GM19043 (cell line): Measurements from ENCODE around the gene LETM1.

Experiments used
- ATAC-seq: cut with Tn5 transposase; IDR thresholded peaks from one replicate; pipeline ENCODE4 v1.9.1; 2021; ENCODE audit warnings: low read depth; ENCODE audit not compliant: unreplicated experiment

The LETM1 gene

DNA sequence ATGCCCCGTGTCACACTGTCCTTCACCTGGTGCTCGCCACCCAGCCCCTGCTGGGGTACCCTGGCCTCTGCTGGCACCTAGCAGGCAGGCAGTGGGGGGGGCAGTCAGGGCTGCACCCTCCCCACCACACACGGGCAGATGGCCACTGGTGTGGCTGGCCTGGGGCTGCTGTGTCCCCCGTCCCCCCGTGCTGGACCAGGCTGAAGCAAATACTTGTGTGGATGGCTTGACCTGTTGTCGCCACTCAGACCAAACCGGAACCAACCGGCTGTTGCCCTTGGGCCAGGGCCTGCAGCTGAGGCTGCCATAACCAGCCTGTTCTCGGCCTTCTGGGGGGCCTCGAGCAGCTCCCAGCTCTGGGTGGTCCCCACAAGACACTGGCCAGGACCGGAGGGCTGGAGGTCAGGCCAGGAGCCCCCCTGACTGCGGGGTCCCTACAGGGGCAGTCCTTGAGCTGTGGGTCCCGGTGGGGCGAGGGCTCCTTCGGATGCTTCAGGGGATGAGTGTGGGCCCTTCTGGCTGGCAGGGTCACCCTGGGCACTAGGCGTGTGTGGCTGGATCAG lies 58.6 kb downstream of the LETM1 start:
- ATAC-seq: no peak

DNA sequence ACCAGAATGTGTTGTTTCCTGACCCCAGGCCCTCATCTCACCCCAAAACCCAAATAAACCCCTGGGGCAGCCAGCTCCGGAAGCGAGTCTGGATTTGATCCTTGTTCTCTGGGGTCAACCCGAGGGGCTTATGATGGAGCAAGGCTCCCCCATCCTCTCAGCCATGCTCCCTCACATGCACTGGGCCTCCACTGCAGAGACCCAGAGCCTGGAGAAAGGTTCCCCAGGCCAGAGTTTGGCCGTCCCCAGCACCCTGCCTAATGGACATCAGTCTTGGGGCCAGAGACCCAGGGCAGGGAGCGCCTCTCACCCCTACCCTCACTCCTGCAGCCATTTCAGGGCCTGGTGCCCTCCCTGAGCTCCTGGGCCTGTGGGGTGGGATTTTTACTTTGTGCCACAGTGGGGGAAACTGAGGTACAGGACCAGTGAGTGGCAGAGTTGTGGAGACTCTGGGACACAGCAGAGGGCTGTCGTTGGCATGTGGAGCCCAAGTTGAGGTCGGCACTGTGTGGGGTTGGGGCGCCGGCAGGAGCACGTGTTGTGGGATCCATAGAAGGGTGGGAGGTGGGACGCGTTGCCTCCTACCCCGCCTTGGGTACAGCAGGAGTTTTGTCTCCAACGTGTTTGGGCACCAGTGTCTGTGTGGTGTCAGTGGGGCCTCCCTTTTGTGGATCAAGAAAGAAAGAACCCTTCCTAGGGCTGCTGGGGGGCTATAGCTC lies 59.3 kb downstream of the LETM1 start:
- no peak for ATAC-seq

- no peak for ATAC-seq
Observed at GRCh38 chr4:1795299-1796195, 60.4 kb downstream of the LETM1 start.

DNA sequence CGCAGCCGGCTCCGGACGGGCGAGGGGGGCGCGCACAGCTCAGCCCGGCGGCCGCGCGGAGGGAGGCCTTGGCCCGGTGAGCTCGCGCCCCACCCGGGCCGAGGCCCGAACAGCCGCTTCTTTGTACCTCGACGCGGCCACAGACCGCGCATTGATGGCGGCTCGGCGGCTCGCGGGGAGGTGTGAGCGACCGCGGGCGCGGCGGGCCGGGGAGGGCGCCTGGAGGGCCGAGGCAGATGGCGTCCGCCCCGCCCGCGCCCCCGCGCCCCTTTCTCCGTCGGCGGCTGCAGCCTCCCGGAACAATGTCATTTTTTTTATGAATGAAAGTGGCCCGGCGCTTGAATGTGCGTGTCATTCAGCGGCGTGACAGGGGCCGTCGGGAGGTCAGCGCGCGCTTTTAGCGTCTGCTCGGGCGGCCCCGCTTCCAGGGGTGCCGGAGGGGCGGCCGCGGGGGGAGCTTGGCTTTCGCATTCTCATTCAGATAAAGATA lies 61.1 kb downstream of the LETM1 start:
- ATAC-seq: no peak

DNA sequence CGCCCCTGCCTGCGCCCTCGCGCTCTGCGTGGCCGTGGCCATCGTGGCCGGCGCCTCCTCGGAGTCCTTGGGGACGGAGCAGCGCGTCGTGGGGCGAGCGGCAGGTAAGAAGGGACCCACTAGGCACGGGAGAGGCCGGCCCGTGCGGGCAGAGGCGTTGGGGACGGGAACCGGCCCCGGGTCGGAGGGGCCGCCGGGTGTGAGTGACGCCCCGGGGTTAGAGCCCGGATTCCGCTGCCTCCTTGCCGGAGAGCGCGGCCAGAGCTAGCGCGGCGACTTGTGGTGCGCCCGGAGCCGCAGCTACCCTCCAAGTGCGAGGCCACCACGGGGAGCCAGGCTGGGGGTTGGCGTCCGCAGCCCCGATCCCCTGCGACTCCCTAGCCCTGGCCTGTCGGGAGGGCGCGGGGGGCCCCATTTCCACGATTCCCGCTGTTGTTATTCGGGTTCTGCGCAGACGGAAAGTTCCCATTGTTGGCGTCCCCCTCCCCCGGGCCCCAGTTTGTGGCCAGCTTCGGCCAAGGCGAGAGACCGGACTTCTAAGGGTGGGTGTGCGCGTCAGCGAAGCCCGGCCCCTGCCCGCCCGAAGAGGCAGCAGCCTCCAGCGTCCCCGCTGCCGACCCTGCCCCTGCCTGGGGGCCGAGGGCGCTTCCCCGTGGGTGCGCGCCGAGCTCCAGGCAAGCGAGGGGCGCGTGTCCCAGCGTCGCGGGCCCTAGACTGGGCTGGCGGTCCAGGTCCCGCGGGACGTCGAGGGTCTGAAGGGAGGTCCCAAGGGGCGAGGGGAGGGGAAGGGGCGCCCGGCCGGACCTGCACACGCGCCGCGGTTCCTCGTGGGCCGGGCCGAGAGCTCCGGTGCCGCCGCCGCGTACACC lies 61.8 kb downstream of the LETM1 start:
- no peak for ATAC-seq

GRCh38 chr4:1793496-1793840 lies 62.5 kb downstream of the LETM1 start:
- ATAC-seq: no peak

DNA sequence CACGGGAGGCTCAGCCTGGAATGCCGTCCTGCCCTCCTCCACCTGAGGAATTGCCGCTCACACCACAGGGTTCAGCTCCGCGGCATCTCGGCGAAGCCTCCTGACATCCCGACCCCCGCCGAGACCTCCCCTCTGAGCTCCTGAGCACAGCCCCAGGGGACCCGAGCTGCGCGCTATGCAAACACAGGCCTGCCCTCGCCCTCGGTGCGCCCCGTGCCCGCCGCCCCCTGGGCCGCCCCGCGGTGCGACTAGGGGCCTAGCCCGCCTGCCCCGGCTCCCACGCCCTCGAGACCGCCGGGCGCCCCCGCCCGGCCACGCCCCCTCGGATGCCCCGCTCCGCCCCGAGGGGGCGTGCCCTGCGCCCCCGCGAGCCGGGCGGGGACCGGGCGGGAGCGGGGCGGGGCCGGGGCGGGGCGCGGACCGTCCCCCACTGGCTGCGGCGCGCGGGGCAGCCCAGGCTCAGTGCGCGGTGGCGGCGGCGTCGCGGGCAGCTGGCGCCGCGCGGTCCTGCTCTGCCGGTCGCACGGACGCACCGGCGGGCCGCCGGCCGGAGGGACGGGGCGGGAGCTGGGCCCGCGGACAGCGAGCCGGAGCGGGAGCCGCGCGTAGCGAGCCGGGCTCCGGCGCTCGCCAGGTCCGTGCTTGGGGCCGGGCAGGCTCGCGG lies 63.0 kb downstream of the LETM1 start, which contains the start of gene FGFR3:
Gene FGFR3, plus strand, starts transcription at position 462 of the 664 bp plus-strand sequence. CDS start 642 bp downstream, outside the sequence.
- no peak for ATAC-seq

DNA sequence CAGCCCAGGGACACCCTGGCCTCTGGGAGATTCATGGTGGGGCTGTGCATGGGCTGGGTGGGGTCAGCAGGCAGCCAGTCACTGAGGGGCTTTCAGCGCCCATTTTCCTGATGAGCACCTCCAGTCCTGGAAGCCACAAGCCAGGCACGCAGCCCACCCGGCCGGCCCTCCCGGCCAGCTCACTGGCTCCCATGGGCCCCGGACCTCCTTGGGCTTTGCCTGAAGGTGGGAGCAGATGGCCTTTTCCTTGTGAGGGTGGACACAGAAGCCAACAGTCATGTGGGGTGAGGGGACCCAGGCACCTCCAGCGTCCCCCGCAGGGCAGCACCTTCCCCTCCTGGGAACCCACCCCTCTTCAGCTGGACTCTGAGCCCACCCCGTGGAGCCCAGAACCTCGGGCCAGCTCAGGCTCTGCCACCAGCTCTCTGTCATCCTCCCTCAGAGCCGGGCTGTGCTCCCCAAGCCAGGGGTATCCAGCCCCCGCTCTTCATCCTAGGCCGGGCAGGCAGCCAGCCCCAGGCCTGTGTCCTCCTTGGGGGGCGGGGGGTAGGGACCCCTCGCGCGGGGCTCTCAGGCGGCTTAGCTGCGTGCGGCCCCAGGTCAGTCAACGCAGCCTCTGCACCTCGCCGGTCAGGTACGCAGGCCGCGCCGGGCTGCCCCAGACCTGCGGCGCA lies 63.7 kb downstream of the LETM1 start:
- no peak for ATAC-seq

DNA sequence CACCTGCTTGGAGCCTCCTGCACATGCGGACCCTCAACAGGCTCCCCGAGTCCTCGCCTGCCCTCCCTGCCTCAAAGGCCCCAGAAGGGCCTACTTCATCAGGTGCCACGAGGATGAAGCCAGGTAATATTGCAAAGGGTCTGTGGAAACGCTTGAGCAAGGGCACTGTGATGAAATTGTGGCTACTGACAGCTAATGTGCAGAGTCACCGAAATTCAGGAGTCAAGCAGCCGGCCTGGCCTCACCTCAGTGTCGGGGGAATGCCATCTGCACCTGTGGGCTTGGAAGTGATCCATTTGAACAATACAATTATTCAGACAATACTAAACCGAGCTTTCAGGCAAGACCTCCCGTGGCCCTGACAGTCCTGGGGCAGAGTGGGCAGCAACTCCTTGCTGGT lies 66.0 kb downstream of the LETM1 start:
- ATAC-seq: no peak

DNA sequence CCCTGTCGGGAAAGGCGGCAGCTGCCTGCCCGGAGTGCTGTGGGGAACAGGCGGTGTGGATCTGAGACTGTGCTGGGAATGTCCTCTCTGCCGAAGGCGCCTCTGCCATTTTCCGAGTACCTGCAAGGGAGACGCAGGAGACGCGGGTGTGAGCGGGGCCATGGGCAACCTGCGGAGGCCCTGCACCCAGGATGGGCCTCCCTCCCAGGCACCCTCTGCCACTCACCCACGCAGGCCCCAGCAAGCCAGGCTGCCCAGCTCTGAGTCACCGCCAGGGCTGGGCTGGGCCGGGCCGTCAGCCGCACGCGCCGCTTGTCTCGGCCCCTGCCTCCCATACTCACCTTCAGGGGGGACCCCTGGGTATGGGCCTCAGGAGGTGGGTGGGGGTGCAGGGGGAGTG lies 66.4 kb downstream of the LETM1 start:
- ATAC-seq: no peak

DNA sequence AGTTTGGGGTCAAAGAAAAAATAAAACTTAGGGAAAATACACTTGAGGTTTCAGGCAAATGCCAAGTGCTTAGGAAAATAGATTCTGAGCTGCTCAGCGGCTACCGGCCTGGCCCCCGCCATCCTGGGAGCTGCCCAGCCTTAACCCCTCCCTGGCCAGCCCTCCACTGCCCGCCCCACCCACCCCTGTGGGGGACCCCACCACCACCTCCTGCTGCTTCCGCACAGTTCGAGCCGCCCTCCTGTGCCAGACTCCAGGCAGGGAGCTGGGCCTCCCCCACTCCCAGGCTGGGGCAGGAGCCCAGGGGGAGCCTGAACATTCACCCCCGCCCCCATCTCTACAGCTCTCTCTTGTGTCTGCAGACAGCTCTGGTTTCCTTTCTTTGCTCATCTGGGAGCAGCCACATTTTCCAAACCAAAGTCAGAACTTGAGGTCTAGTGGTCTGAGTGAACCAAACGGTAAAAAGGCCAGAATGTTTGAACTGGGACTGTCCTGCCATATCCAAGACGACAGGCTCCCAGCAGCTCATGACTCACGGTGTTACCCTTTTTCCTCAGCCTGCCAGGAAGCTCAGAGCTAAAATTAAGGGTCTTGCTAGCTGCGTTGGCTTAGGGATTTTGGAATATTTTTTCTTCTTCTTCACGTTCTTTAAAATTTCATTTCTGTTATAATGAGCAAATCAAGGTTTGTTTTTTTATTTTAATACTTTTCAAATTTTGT lies 67.5 kb downstream of the LETM1 start:
- no peak for ATAC-seq

DNA sequence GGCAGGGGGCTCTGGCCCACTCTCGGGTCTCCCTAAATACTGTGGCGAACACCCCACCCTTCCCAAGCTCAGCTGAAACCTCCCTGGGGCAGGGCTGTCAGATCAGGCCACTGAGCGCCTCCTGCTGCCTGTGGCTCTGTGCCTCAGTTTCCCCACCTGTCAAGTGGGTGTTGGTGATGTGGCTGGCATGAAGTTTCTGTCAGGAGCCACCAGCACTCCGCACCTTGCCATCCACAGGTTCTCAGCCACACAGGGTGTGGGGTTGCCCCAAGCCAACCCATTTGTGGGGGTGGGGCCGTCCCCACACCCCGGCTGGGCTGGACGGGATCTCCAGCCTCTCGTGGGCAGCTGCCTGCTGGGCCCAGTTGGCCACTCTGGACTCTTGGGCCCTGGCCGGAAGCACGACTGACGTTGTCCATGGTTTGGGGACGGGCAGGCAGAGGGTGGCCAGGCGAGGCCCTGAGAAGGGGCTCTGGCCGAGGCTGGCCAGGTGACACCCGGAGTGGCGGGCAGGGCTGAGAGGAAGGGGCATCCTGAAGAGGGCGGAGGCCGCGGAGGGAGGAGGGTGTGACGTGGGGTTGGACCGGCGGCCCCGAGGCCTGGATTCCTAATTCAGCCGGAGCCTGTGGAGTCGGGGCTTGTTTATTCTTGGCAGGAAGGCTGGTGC lies 68.4 kb downstream of the LETM1 start:
- no peak for ATAC-seq

DNA sequence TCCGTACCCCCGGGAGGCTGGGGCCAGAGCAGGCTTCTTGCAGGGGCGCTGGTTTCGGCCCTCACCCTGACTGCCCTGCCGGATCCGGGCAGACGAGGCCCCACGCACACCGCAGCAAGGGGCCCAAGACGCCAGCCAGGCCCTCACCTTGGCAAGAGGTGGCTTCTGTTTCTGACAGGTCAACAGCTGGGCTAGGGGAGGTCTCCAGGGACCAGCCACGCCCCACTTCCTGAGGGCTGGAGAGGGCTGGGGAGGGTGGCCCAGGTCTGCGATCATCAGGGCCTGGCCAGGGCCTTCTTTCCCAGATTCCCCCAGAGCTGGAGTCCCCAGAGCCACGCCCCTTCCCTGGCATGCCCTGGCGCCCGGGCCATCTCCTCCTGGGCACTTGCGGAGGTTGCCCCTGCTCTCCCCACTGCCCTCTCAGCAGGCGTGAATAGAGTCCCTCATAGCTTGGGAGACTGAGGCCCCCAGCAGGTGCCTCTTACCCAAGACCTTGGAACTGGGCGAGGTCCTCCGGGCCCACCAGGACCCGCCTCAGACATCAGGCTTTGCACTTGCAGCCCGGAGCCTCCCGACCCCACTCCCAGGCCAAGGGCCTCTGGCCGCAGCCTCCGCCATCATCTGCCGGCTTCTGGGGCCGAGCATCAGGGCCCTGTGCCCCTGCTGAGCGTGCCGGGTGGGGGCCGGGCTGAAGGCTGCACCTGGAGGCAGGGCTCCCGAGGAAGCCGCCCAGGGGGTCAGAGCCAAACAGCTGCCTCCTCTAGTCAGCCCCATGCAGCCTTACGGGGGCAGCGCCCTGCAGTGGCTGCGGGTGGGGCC lies 69.2 kb downstream of the LETM1 start:
- no peak for ATAC-seq

DNA sequence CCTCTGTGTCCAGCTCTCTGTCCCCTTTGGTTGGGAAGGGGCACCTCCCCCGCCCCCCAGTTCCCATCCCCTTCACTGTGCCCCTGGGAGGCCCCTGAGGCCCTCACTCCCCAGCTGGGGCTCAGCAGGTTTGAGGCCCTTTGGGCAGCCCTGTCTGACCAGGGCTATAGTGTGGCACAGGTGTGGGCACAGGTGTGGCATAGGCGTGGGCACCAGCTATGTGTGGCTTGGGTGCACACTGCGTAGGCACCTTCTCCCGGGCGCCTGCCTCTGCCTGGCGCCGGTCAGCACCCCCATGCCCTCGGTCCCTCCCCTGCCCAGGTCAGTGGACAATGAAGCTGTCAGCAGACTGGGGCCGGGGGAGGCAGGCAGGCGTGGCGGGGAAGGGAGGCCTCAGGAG lies 70.4 kb downstream of the LETM1 start:
- no peak for ATAC-seq

GRCh38 chr4:1784789-1785591 lies 71.0 kb downstream of the LETM1 start:
- no peak for ATAC-seq

DNA sequence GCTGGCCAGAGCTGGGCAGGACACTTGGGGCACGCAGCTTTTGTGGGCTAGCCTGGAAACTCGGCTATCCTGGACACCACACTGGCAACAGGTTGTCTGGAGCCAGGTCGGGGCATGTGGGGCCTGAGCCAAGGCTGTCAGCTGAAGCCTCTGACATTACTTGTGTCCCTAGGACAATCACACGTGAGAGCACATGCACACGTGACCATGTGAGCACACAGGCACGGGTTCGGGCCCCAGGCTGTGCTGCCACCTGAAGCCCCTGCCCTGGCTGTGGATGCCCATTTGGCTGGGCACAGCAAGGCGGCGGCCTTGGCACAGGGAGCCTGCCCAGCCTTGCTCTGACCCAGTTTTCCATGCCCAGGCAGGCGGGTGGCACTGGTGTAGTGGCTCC lies 71.6 kb downstream of the LETM1 start:
- ATAC-seq: no peak

GRCh38 chr4:1783970-1784369 lies 72.0 kb downstream of the LETM1 start:
- no peak for ATAC-seq
